Heart right ventricle (tissue), 16 donors: ENCODE results near the gene LTO1. TPM values are rescaled to one million over a fixed set of nuclear protein-coding genes. Genes with fewer than 3 reads are reported as not detected.

Source experiments
- ATAC-seq, 8 donors: fragments of 200-7000 bp; cut with Tn5 transposase; one replicate each; pipeline ENCODE4 v1.9.1; 2020; ENCODE audit warnings: mild to moderate bottlenecking in 8 of 8, moderate library complexity in 8 of 8, moderate number of reproducible peaks in 1 of 8
- DNase-seq, 2 donors: peaks; one replicate each; pipeline ENCODE4 v3.0.0-alpha.2; 2020
- H3K27ac ChIP-seq, 10 donors: fragments of 200-600 bp; sonication (generic) in 2 of 10; one replicate each; pipeline versions ENCODE4 v1.5.0 to v1.8.0; 2020 to 2022; ENCODE audit warnings: mild to moderate bottlenecking in 3 of 10
- H3K27me3 ChIP-seq, 7 donors: fragments of 200-600 bp; one replicate each; pipeline ENCODE4 v1.8.0; 2021 to 2022; ENCODE audit warnings: mild to moderate bottlenecking in 2 of 7
- H3K36me3 ChIP-seq, 9 donors: fragments of 200-600 bp; sonication (generic) in 1 of 9; one replicate each; pipeline versions ENCODE4 v1.5.0 to v1.8.0; 2020 to 2022; ENCODE audit warnings: mild to moderate bottlenecking in 2 of 9
- H3K4me1 ChIP-seq, 9 donors: fragments of 200-600 bp; sonication (generic) in 1 of 9; one replicate each; pipeline versions ENCODE4 v1.5.0 to v1.8.0; 2020 to 2022; ENCODE audit warnings: mild to moderate bottlenecking in 4 of 9
- H3K4me3 ChIP-seq, 10 donors: fragments of 200-600 bp; sonication (generic) in 2 of 10; one replicate each; pipeline versions ENCODE4 v1.5.0 to v1.8.0; 2020 to 2022; ENCODE audit warnings: mild to moderate bottlenecking in 7 of 10, moderate library complexity in 2 of 10
- H3K9me3 ChIP-seq, 11 donors: fragments of 200-600 bp in 10 of 11; sonication (generic) in 2 of 11; one replicate each; pipeline versions ENCODE4 v1.5.0 to v1.8.0; 2013 to 2022; ENCODE audit warnings: mild to moderate bottlenecking in 2 of 11, control low read depth in 1 of 11, moderate library complexity in 1 of 11
- CTCF ChIP-seq, 9 donors: fragments of 200-600 bp; sonication (generic) in 2 of 9; IDR thresholded peaks; one replicate each; pipeline versions ENCODE4 v1.5.0 to v1.8.0; 2021 to 2022; ENCODE audit warnings: antibody characterized with exemption in 9 of 9, mild to moderate bottlenecking in 5 of 9, moderate library complexity in 1 of 9
- WGBS, 2 donors: extraction: QIAGEN DNeasy Blood & Tissue Kit; methylation state at CpG; one replicate each; pipeline ENCODE4 v1.1.7; 2013; ENCODE audit warnings: inconsistent platforms in 1 of 2; 5-methylcytosine and 5-hydroxymethylcytosine counted together
- intact Hi-C, 10 donors: fragments of 100-400 bp; cut with DNase I; formaldehyde crosslinking; loops; one replicate each; pipeline versions ENCODE4 v1.11.1 to v1.14.2; 2022
- polyA plus RNA-seq, 2 donors: library from polyadenylated mRNA; stranded (reverse); fragments of 200-250 nt; gene quantifications; one replicate each; pipeline ENCODE4 v1.2.3, GENCODE V29; 2013
- total RNA-seq, 10 donors: library from RNA; stranded (reverse); fragmentation: NEBNext Ultra II Directional in 3 of 10; extraction: Animal tissue kit (Norgen Biotek cat#: 25700) in 3 of 10; gene quantifications; one replicate each; pipeline versions ENCODE4 v1.2.1 to v1.2.4, GENCODE V29; 2021 to 2023
- donor health status: Arrhythmogenic right ventricular cardiomyopathy.
- donor health status: ischemic (EF 13 %, LVEDD 7.1; RV severe dilation, severe dysfunction).
- donor health status: healthy with polysubstance abuse.
- donor health status: DM: no; HTN: yes; CAD: no.
- donor health status: DM: no; HTN: no; CAD: no.
- donor health status: ischemic (EF 25% LVEDD 6.9; RV normal size, moderate dysfunction).
- donor health status: ischemic (EF 25% LVEDD 5.7; RV mildly dilated, moderate dysfunction).
- donor health status: healthy.
- donor health status: DM: yes; HTN: yes; CAD: no.
- donor health status: Ischemic cardiomyopathy.
- donor health status: ischemic (EF 35%, LVEDD 5.7; RV mildly dilated, moderate dysfunction).
- donor health status: nonischemic (EF 11% LVEDD 7.7; RV severe dilation, severe dysfunction).
- donor health status: DM: yes; HTN: yes; CAD: no.
- donor health status: PGD.
- donor health status: ischemic (EF 29% LVEDD 5.4; RV normal size, mild dysfunction).
- donor health status: nonischemic (EF 23%, LVEDD 6.1; RV moderate dilation, normal function).

LTO1 gene
- total and polyA plus RNA-seq, 12 donors = 7.0 to 22.6 (median 8.2) TPM

DNA sequence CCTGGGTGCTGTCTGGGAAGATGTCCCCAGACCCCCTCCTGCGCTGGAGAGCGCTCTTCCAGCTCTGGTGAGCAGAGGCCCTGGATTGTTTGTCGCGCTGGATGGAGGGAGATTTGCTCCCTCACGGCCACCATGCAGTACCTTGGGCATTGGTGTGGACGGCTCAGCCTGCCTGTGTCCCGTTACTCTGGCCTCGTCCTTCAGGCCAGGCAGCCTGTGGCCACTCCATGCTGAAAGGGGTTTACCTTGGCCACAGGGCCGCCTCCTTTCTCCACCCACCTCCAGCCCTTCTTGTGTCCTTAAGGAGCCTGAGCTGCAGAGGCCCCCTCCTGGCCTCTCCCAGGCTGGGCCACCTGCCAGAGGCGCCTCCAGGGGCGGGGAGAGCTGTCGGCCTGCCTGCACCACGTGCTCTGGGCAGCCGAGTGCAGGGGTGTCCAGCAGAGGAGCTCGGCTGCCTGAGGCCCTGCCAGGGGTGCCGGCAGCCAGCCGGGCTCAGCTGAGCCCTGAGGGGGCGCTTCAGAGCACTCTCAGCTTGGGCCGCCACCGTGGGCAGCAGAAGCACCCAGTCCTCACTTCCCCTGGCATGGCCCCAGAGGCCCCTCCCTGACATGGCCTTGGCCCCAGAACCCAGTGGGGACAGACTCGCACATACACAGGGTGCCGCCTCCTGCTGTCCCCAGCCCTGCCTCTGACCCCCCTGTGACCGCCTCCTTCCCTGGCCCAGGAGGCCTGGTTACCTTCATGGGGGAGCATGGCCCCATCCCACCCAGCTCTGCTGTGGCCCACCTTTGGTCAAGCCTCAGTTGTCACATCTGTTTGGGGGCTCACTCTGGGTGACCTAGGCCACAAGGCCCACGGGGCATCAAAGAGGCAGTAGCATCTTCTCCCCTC is 30.8 kb downstream of the LTO1 start:
- WGBS, 2 donors = 34 to 37% methylated on average over 21 to 24 of the region's 24 CpGs
- H3K4me1 ChIP-seq = peaks cover 16 to 81% (median 48%) of the 10 kb centered on the region in 9 donors
- DNase-seq (peak; percentile 82 to 87), ATAC-seq (peak; percentile 51 to 83 (median 76))
- H3K9me3 ChIP-seq = no peaks in the 10 kb centered on the region
- peaks cover 0 to 29% (median 0%) of the 10 kb centered on the region in 7 donors for H3K27me3 ChIP-seq
- H3K4me3 ChIP-seq = peak overlapping the region in 8 of 10 donors; percentile 10 to 99 (median 85)
- peak in 8 of 9 donors; percentile 23 to 68 (median 44) for TF ChIP-seq CTCF (IDR thresholded peaks at IDR 0.05)
- intact Hi-C loops = loop anchor here (2.0 to 10.0 kb wide), 10 partner anchors 202 to 750 kb away; partner anchors contain the start of genes MYEOV (in 4 of the 10), IGHMBP2 (in 1 of the 10) and MRPL21 (in 1 of the 10)
- H3K27ac ChIP-seq = peak overlapping the region in 8 of 10 donors; percentile 55 to 99 (median 96)
- peaks cover 0 to 64% (median 28%) of the 10 kb centered on the region in 9 donors for H3K36me3 ChIP-seq

DNA sequence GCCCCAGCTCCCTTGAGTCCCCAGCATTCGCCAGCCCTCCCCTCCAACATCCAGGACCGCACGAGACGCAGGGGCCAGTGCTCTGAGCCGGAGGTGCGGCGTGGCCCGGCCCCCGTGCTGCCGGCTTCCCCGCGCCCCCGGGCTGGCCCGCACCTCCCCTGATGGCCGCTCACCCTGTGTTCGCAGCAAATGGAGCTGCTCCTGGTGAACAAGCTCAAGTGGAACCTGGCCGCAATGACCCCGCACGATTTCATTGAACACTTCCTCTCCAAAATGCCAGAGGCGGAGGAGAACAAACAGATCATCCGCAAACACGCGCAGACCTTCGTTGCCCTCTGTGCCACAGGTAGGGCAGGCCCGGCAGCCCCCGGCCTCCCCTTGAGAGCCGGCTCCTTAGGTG is 31.5 kb downstream of the LTO1 start:
- Histone ChIP-seq H3K27ac (peak overlapping the region in 8 of 10 donors; percentile 55 to 99 (median 96)), H3K9me3 (no peaks in the 10 kb centered on the region), H3K36me3 (peaks cover 0 to 57% (median 21%) of the 10 kb centered on the region in 9 donors), H3K4me3 (peak overlapping the region in 9 of 10 donors; percentile 77 to 99 (median 85)), H3K4me1 (peaks cover 16 to 80% (median 53%) of the 10 kb centered on the region in 9 donors), H3K27me3 (peaks cover 0 to 36% (median 0%) of the 10 kb centered on the region in 7 donors)
- peak in 3 of 9 donors; percentile 3 to 28 (median 18) for TF ChIP-seq CTCF (IDR thresholded peaks at IDR 0.05)
- ATAC-seq (peak in 2 of 8 donors; percentile 0 to 7), DNase-seq (no peak)
- intact Hi-C loops = loop anchor here (1.0 to 10.0 kb wide), 16 partner anchors 201 to 749 kb away; partner anchors contain the start of genes MYEOV (in 4 of the 10), IGHMBP2 (in 1 of the 10) and MRPL21 (in 1 of the 10)
- WGBS, 2 donors = 44 to 45% methylated on average over 27 of the region's 27 CpGs

DNA sequence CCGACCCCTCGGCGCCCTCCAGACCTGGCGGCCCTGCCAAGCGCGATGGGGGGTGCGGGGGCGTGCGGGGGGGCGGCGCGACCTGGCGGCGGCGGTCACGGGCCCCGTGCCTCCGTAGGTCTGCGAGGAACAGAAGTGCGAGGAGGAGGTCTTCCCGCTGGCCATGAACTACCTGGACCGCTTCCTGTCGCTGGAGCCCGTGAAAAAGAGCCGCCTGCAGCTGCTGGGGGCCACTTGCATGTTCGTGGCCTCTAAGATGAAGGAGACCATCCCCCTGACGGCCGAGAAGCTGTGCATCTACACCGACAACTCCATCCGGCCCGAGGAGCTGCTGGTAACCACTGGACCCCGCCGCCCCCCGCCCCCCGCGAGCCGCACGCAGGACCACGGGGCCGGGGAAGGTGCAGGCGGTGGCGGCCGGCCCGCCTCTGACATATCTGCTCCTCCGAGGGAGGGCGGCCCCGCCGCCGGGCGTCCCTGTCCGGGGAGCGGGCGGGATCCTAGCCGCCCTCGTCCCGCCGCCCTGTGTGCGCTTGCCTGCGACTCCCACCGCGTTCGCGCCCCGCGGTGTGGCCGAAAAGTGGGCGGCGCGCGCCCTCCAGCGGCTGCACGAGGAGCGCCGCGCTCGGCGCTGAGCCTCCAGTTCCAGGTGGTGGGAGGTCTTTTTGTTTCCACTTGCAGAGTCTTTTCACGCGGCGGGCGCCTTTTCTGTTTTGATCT is 32.1 kb downstream of the LTO1 start:
- no peaks in the 10 kb centered on the region for H3K9me3 ChIP-seq
- H3K27me3 ChIP-seq = peaks cover 0 to 42% (median 2%) of the 10 kb centered on the region in 7 donors
- peaks cover 0 to 52% (median 16%) of the 10 kb centered on the region in 9 donors for H3K36me3 ChIP-seq
- peak; percentile 77 to 88 for DNase-seq
- H3K27ac ChIP-seq = peak overlapping the region; percentile 90 to 99 (median 95)
- intact Hi-C loops = loop anchor here (1.0 to 10.0 kb wide), 16 partner anchors 200 to 748 kb away; partner anchors contain the start of genes MYEOV (in 4 of the 10), IGHMBP2 (in 1 of the 10) and MRPL21 (in 1 of the 10)
- peak; percentile 40 to 70 (median 64) for ATAC-seq
- WGBS, 2 donors = 0 to 1% methylated on average over 78 to 81 of the region's 81 CpGs
- peaks cover 16 to 80% (median 59%) of the 10 kb centered on the region in 9 donors for H3K4me1 ChIP-seq
- peak overlapping the region; percentile 77 to 99 (median 84) for H3K4me3 ChIP-seq
- TF ChIP-seq CTCF (IDR thresholded peaks at IDR 0.05) = peak; percentile 78 to 98 (median 94)
